ENCODE results near the gene TRIM39. TPM values are rescaled to one million over a fixed set of nuclear protein-coding genes. Genes with fewer than 3 reads are reported as not detected.
A peak's percentile ranks its signal among the peaks of the same experiment; 100 is the strongest.

Gene TRIM39
- total and polyA plus RNA-seq, 8 donors: 6.5 to 28.1 (median 10.1) TPM

GRCh38 chr6:30345852-30346251, 19.1 kb downstream of the TRIM39 start:
- intact Hi-C loops (cut with DNase I; ENCODE audit: low total_unique reads): no loop called here
- peak overlapping the region in 3 of 5 donors; percentile 89 to 94 (median 89) for H3K27ac ChIP-seq

GRCh38 chr6:30348957-30349356, 22.2 kb downstream of the TRIM39 start:
- Histone ChIP-seq H3K27me3 (peaks cover 0 to 11% (median 0%) of the 10 kb centered on the region in 3 donors), H3K4me1 (peaks cover 9 to 17% (median 12%) of the 10 kb centered on the region in 4 donors), H3K4me3 (no peak overlapping the region), H3K9me3 (no peaks in the 10 kb centered on the region), H3K27ac (no peak overlapping the region), H3K36me3 (peaks cover 0 to 18% (median 16%) of the 10 kb centered on the region in 4 donors)
- TF ChIP-seq POLR2AphosphoS5 (IDR thresholded peaks at IDR 0.05) (no peak), EP300 (IDR thresholded peaks at IDR 0.05) (no peak), CTCF (IDR thresholded peaks at IDR 0.05) (no peak), POLR2A (IDR thresholded peaks at IDR 0.05) (no peak)
- intact Hi-C loops (cut with DNase I; ENCODE audit: low total_unique reads): no loop called here
- no peak for DNase-seq
- 54 to 86% (median 70%) methylated on average over 3 of the region's 3 CpGs for WGBS, 5 donors

More at GRCh38 chr6:30345852-30346251, 19.1 kb downstream of the TRIM39 start:
- peak overlapping the region; percentile 85 to 94 (median 90) for H3K4me3 ChIP-seq
- H3K27me3 ChIP-seq: no peaks in the 10 kb centered on the region
- peaks cover 12 to 39% (median 34%) of the 10 kb centered on the region in 4 donors for H3K36me3 ChIP-seq
- H3K4me1 ChIP-seq: peaks cover 9 to 17% (median 12%) of the 10 kb centered on the region in 4 donors
- no peak for DNase-seq
- no peaks in the 10 kb centered on the region for H3K9me3 ChIP-seq
- 30 to 41% (median 40%) methylated on average over 4 of the region's 4 CpGs for WGBS, 5 donors
- TF ChIP-seq CTCF (IDR thresholded peaks at IDR 0.05) (no peak), POLR2A (IDR thresholded peaks at IDR 0.05) (no peak), POLR2AphosphoS5 (IDR thresholded peaks at IDR 0.05) (no peak), EP300 (IDR thresholded peaks at IDR 0.05) (no peak)

- no peak overlapping the region for H3K4me3 ChIP-seq
- peaks cover 0 to 17% (median 0%) of the 10 kb centered on the region in 3 donors for H3K27me3 ChIP-seq
- H3K36me3 ChIP-seq: peaks cover 0 to 18% (median 16%) of the 10 kb centered on the region in 4 donors
- no peak for TF ChIP-seq POLR2A (IDR thresholded peaks at IDR 0.05)
- TF ChIP-seq CTCF (IDR thresholded peaks at IDR 0.05): no peak
- no peak for TF ChIP-seq EP300 (IDR thresholded peaks at IDR 0.05)
- TF ChIP-seq POLR2AphosphoS5 (IDR thresholded peaks at IDR 0.05): no peak
- no peak for DNase-seq
- no peak overlapping the region for H3K27ac ChIP-seq
- intact Hi-C loops (cut with DNase I; ENCODE audit: low total_unique reads): no loop called here
- peaks cover 9 to 14% (median 10%) of the 10 kb centered on the region in 4 donors for H3K4me1 ChIP-seq
- WGBS, 5 donors: 58 to 74% (median 70%) methylated on average over 3 of the region's 3 CpGs
- no peaks in the 10 kb centered on the region for H3K9me3 ChIP-seq
Observed at GRCh38 chr6:30349421-30350177, 22.9 kb downstream of the TRIM39 start.

- peaks cover 0 to 18% (median 16%) of the 10 kb centered on the region in 4 donors for H3K36me3 ChIP-seq
- H3K27ac ChIP-seq: no peak overlapping the region
- peaks cover 7 to 10% (median 7%) of the 10 kb centered on the region in 4 donors for H3K4me1 ChIP-seq
- H3K4me3 ChIP-seq: no peak overlapping the region
- intact Hi-C loops (cut with DNase I; ENCODE audit: low total_unique reads): no loop called here
- WGBS, 5 donors: 42 to 72% (median 68%) methylated on average over 1 of the region's 1 CpG
- H3K9me3 ChIP-seq: no peaks in the 10 kb centered on the region
- TF ChIP-seq EP300 (IDR thresholded peaks at IDR 0.05) (no peak), POLR2A (IDR thresholded peaks at IDR 0.05) (no peak), POLR2AphosphoS5 (IDR thresholded peaks at IDR 0.05) (no peak)
- DNase-seq: no peak
- peaks cover 0 to 25% (median 0%) of the 10 kb centered on the region in 3 donors for H3K27me3 ChIP-seq
Observed at GRCh38 chr6:30350524-30350923, 23.8 kb downstream of the TRIM39 start.
